Measurements from ENCODE around the gene LRIG1.

Gene LRIG1

DNA sequence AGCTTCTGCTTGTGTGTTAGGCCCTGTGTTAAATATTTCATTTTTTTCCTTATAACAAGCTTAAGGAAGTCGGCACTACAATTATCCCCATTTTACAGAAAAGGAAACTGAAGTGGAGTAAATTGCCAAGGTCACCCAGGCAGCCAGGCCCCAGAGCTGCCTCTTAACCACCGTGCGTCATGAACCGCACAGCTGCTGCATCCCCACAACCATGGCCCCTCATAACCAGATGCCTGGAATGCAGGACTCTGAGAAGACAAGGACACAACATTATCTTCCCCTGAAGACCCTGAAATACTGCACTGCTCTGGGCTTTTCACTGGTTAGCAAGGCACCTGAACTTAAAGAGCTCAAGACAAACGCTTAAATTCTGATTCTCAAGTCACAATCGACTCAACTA, 14.6 kb downstream of the LRIG1 start:
- peaks cover 59% of the 10 kb centered on the region for H3F3A ChIP-seq (ENCODE audit: insufficient read depth, low read length)
- H3K4me1 ChIP-seq (ENCODE audit: low read length), result peaks cover 66% of the 10 kb centered on the region
- H3K36me3 ChIP-seq (replicated peaks; ENCODE audit: insufficient read depth, low read length), result no peaks in the 10 kb centered on the region
- H3K9ac ChIP-seq (ENCODE audit: low read length), result no peak overlapping the region
- no peaks in the 10 kb centered on the region for H3K9me2 ChIP-seq (replicated peaks; ENCODE audit: insufficient read depth, low read length)
- no peak overlapping the region for H3K4me2 ChIP-seq (ENCODE audit: low read depth, low read length)
- no peak overlapping the region for H2AFZ ChIP-seq (ENCODE audit: low read length)
- H4K20me1 ChIP-seq (ENCODE audit: insufficient read depth, low read length), result 0 out of 2 replicates have a peak, but pooled peaks cover 2% of the 10 kb centered on the region
- H3K79me2 ChIP-seq (ENCODE audit: low read length), result peaks cover 94% of the 10 kb centered on the region
- H3K27ac ChIP-seq (ENCODE audit: low read length), result no peak overlapping the region
- H3K4me3 ChIP-seq (ENCODE audit: low read length), result no peak overlapping the region
- H3K27me3 ChIP-seq (replicated peaks; ENCODE audit: insufficient read depth, low read length), result no peaks in the 10 kb centered on the region
- TF ChIP-seq EZH2 (optimal IDR thresholded peaks at IDR 0.05; ENCODE audit: low read depth, low read length) (no peak), EZH2phosphoT487 (IDR thresholded peaks at IDR 0.05; ENCODE audit: low read length) (no peak)
- TF ChIP-seq, protein P1, sequence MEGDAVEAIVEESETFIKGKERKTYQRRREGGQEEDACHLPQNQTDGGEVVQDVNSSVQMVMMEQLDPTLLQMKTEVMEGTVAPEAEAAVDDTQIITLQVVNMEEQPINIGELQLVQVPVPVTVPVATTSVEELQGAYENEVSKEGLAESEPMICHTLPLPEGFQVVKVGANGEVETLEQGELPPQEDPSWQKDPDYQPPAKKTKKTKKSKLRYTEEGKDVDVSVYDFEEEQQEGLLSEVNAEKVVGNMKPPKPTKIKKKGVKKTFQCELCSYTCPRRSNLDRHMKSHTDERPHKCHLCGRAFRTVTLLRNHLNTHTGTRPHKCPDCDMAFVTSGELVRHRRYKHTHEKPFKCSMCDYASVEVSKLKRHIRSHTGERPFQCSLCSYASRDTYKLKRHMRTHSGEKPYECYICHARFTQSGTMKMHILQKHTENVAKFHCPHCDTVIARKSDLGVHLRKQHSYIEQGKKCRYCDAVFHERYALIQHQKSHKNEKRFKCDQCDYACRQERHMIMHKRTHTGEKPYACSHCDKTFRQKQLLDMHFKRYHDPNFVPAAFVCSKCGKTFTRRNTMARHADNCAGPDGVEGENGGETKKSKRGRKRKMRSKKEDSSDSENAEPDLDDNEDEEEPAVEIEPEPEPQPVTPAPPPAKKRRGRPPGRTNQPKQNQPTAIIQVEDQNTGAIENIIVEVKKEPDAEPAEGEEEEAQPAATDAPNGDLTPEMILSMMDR (IDR thresholded peaks at IDR 0.05; ENCODE audit: low read length), result no peak
- no peak for DNase-seq
- H3K9me3 ChIP-seq (replicated peaks; ENCODE audit: insufficient read depth, low read length), result no peaks in the 10 kb centered on the region

DNA sequence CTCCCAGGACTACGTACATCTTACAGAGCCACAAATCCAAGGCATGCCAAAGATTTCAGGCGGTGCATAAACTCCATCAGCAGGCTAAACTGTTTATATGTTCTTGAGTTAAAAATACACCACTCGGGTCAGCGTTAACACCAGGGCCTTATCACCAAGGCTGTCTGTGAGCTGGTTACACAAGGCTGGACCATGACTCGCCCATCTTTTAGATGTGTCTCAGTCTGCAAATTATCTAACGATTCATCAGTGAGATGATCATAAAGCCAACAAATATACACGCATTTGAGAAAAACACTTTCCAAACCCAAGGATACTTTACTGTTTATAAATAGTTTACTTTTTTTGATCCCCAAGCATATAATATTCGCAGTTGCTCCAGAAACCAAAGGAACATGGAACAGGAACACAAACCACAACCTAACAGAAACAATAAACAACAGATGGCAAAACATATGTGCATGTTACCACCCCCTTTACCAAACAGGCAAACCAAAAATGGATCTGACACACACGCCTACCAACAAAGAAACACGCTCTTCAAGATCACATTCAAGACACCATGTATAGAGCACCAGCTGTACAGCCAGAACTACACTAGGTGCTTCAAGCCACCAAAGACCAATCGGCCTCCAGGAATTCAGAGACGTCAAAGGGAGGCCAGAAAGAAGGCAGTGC, 15.4 kb downstream of the LRIG1 start:
- Histone ChIP-seq H3K36me3 (replicated peaks; ENCODE audit: insufficient read depth, low read length) (no peaks in the 10 kb centered on the region), H3K79me2 (ENCODE audit: low read length) (peaks cover 94% of the 10 kb centered on the region), H3K27me3 (replicated peaks; ENCODE audit: insufficient read depth, low read length) (no peaks in the 10 kb centered on the region), H3K9me2 (replicated peaks; ENCODE audit: insufficient read depth, low read length) (no peaks in the 10 kb centered on the region), H3F3A (ENCODE audit: insufficient read depth, low read length) (peaks cover 58% of the 10 kb centered on the region), H3K27ac (ENCODE audit: low read length) (no peak overlapping the region), H3K4me1 (ENCODE audit: low read length) (peaks cover 71% of the 10 kb centered on the region), H3K4me3 (ENCODE audit: low read length) (no peak overlapping the region), H4K20me1 (ENCODE audit: insufficient read depth, low read length) (0 out of 2 replicates have a peak, but pooled peaks cover 2% of the 10 kb centered on the region), H3K9me3 (replicated peaks; ENCODE audit: insufficient read depth, low read length) (no peaks in the 10 kb centered on the region), H3K9ac (ENCODE audit: low read length) (no peak overlapping the region), H3K4me2 (ENCODE audit: low read depth, low read length) (no peak overlapping the region), H2AFZ (ENCODE audit: low read length) (no peak overlapping the region)
- DNase-seq, result no peak
- no peak for TF ChIP-seq EZH2 (optimal IDR thresholded peaks at IDR 0.05; ENCODE audit: low read depth, low read length)
- TF ChIP-seq, protein P1 (IDR thresholded peaks at IDR 0.05; ENCODE audit: low read length), result no peak
- TF ChIP-seq EZH2phosphoT487 (IDR thresholded peaks at IDR 0.05; ENCODE audit: low read length), result no peak

DNA sequence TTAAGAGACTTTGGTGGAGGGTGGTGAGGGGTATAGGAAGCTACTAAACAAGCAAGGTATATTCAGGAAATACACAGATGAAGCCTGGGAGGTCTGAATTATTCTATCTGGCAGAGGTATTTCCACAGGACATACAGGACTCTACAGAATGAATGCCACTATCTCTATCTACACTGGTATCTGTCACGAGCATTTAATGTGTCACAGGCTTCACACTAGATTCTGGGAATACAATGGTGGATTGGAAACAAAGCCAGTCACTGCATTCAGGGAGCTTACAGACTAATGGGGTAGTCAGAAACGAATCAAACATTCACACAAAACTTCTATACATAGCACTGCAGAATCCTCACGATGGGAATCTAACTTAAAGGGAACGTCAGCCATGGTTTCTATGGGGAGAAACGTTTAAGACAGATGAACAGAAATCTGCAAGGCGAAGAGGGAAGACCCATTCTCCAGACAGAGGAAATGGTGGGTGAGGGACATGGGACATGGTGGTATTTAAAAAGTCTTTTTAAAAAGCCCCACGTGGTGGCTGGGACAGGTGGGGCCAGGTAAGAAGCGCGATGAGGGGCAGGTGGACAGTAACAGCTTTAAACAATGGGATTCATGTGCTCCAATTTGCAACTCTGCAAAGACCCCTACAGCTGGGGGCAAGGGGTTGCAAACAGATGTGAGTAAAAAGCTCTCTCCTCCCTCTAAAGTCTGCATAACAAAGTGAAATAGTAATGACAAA, 16.5 kb downstream of the LRIG1 start:
- Histone ChIP-seq H2AFZ (ENCODE audit: low read length) (no peak overlapping the region), H3K4me2 (ENCODE audit: low read depth, low read length) (peak overlapping the region; percentile 58), H3K4me3 (ENCODE audit: low read length) (no peak overlapping the region), H3K36me3 (replicated peaks; ENCODE audit: insufficient read depth, low read length) (no peaks in the 10 kb centered on the region), H3K9ac (ENCODE audit: low read length) (no peak overlapping the region), H3K79me2 (ENCODE audit: low read length) (peaks cover 97% of the 10 kb centered on the region), H3K27me3 (replicated peaks; ENCODE audit: insufficient read depth, low read length) (no peaks in the 10 kb centered on the region), H3K9me2 (replicated peaks; ENCODE audit: insufficient read depth, low read length) (no peaks in the 10 kb centered on the region), H3F3A (ENCODE audit: insufficient read depth, low read length) (peaks cover 49% of the 10 kb centered on the region), H3K9me3 (replicated peaks; ENCODE audit: insufficient read depth, low read length) (no peaks in the 10 kb centered on the region), H3K27ac (ENCODE audit: low read length) (no peak overlapping the region; the same call in 1 of the 2 replicates), H4K20me1 (ENCODE audit: insufficient read depth, low read length) (0 out of 2 replicates have a peak, but pooled peaks cover 2% of the 10 kb centered on the region), H3K4me1 (ENCODE audit: low read length) (peaks cover 74% of the 10 kb centered on the region)
- TF ChIP-seq EZH2phosphoT487 (IDR thresholded peaks at IDR 0.05; ENCODE audit: low read length), result no peak
- TF ChIP-seq, protein P1 (IDR thresholded peaks at IDR 0.05; ENCODE audit: low read length), result no peak
- no peak for TF ChIP-seq EZH2 (optimal IDR thresholded peaks at IDR 0.05; ENCODE audit: low read depth, low read length)
- no peak for DNase-seq

Measured in MM.1S (cell line).